ENCODE results near the gene NOCT. TPM values are rescaled to one million over a fixed set of nuclear protein-coding genes. Genes with fewer than 3 reads are reported as not detected.
"Not testable (repeated sequence)": the region's sequence is repeated elsewhere in the genome, so short reads cannot be mapped to it uniquely, and the experiment has no call there.

NOCT gene
- total RNA-seq, 1 experiment from 2014 or later = 17.1 TPM

DNA sequence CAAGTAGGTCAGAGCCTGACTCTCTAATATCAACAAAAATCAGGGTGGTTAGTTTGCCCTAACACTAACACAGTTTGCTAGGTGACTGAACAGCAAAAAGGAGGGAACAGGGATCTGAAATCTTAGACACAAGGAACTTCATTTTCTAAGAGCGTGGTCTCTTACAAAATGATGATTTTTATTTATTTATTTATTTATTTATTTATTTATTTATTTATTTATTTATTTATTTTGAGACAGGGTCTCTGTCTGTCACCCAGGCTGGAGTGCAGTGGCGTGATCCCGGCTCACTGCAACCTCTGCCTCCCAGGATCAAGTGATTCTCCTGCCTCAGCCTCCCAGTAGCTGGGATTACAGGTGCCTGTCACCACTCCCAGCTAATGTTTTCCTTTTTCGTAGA is 11.9 kb upstream of the NOCT start:
- H3K27ac ChIP-seq (ENCODE audit: low read length); BruUV-seq (replicated peaks); H3K4me1 ChIP-seq (ENCODE audit: control insufficient read depth, insufficient read depth, low read length); H3K36me3 ChIP-seq (ENCODE audit: control insufficient read depth, insufficient read depth, low read length); in situ Hi-C loops (cut with HindIII; ENCODE audit: low pct_unique_long_range_greater_than_20kb, low sequenced_read_pairs); CTCF ChIA-PET; H3K27me3 ChIP-seq (ENCODE audit: control insufficient read depth, insufficient read depth, low read length); ATAC-seq; H3K9me3 ChIP-seq (ENCODE audit: control insufficient read depth, insufficient read depth, low read depth, low read length); DNase-seq (ENCODE audit: low read depth, low spot score); intact Hi-C loops (cut with micrococcal nuclease; ENCODE audit: unreplicated experiment); H3K4me3 ChIP-seq (ENCODE audit: low read depth in 2 of 2, low read length in 2 of 2): not testable (repeated sequence)
- POLR2A ChIA-PET = interaction anchor here (0.5 kb wide), 1 partner anchor 12 kb away, joined by 3 read pairs; the partner anchor contains the start of gene NOCT

DNA sequence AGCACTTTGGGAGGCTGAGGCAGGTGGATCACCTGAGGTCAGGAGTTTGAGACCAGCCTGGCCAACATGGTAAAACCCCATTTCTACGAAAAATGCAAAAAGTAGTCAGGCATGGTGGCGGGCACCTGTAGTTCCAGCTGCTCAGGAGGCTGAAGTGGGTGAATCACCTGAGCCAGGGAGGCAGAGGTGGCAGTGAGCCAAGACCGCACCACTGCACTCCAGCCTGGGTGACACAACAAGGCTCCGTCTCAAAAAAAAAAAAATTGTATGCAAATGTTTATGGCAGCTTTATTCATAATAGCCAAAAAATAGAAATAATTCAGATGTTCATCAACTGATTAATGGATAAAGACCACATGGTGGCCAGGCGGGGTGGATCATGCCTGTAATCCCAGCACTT is 9.8 kb upstream of the NOCT start:
- Histone ChIP-seq H3K27ac (ENCODE audit: low read length) (no peak overlapping the region), H3K36me3 (ENCODE audit: control insufficient read depth, insufficient read depth, low read length) (no peaks in the 10 kb centered on the region), H3K4me1 (ENCODE audit: control insufficient read depth, insufficient read depth, low read length) (0 out of 2 replicates have a peak, but pooled peaks cover 3% of the 10 kb centered on the region), H3K4me3 (ENCODE audit: low read depth in 2 of 2, low read length in 2 of 2) (no peak overlapping the region), H3K9me3 (ENCODE audit: control insufficient read depth, insufficient read depth, low read depth, low read length) (no peaks in the 10 kb centered on the region), H3K27me3 (ENCODE audit: control insufficient read depth, insufficient read depth, low read length) (no peaks in the 10 kb centered on the region)
- TF ChIP-seq SIN3A (IDR thresholded peaks at IDR 0.05; ENCODE audit: borderline replicate concordance, insufficient read depth, low read depth, low read length) (no peak), POLR2AphosphoS5 (IDR thresholded peaks at IDR 0.05; ENCODE audit: low read depth, low read length) (no peak), TCF7L2 (IDR thresholded peaks at IDR 0.05; ENCODE audit: low read depth, low read length) (no peak)
- TF ChIP-seq, protein P1, sequence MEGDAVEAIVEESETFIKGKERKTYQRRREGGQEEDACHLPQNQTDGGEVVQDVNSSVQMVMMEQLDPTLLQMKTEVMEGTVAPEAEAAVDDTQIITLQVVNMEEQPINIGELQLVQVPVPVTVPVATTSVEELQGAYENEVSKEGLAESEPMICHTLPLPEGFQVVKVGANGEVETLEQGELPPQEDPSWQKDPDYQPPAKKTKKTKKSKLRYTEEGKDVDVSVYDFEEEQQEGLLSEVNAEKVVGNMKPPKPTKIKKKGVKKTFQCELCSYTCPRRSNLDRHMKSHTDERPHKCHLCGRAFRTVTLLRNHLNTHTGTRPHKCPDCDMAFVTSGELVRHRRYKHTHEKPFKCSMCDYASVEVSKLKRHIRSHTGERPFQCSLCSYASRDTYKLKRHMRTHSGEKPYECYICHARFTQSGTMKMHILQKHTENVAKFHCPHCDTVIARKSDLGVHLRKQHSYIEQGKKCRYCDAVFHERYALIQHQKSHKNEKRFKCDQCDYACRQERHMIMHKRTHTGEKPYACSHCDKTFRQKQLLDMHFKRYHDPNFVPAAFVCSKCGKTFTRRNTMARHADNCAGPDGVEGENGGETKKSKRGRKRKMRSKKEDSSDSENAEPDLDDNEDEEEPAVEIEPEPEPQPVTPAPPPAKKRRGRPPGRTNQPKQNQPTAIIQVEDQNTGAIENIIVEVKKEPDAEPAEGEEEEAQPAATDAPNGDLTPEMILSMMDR (IDR thresholded peaks at IDR 0.05) = no peak
- TF ChIP-seq, protein P2, sequence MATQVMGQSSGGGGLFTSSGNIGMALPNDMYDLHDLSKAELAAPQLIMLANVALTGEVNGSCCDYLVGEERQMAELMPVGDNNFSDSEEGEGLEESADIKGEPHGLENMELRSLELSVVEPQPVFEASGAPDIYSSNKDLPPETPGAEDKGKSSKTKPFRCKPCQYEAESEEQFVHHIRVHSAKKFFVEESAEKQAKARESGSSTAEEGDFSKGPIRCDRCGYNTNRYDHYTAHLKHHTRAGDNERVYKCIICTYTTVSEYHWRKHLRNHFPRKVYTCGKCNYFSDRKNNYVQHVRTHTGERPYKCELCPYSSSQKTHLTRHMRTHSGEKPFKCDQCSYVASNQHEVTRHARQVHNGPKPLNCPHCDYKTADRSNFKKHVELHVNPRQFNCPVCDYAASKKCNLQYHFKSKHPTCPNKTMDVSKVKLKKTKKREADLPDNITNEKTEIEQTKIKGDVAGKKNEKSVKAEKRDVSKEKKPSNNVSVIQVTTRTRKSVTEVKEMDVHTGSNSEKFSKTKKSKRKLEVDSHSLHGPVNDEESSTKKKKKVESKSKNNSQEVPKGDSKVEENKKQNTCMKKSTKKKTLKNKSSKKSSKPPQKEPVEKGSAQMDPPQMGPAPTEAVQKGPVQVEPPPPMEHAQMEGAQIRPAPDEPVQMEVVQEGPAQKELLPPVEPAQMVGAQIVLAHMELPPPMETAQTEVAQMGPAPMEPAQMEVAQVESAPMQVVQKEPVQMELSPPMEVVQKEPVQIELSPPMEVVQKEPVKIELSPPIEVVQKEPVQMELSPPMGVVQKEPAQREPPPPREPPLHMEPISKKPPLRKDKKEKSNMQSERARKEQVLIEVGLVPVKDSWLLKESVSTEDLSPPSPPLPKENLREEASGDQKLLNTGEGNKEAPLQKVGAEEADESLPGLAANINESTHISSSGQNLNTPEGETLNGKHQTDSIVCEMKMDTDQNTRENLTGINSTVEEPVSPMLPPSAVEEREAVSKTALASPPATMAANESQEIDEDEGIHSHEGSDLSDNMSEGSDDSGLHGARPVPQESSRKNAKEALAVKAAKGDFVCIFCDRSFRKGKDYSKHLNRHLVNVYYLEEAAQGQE (IDR thresholded peaks at IDR 0.05; ENCODE audit: insufficient read depth in 1 of 2, low read depth in 2 of 2, low read length in 1 of 2) = no peak
- no peak for DNase-seq (ENCODE audit: low read depth, low spot score)
- ChIA-PET CTCF (no interaction called here), POLR2A (no interaction called here)
- no TSS peak for BruUV-seq (replicated peaks)
- in situ Hi-C loops (cut with HindIII; ENCODE audit: low pct_unique_long_range_greater_than_20kb, low sequenced_read_pairs) (no loop called here), intact Hi-C loops (cut with micrococcal nuclease; ENCODE audit: unreplicated experiment) (no loop called here)
- no peak for ATAC-seq

DNA sequence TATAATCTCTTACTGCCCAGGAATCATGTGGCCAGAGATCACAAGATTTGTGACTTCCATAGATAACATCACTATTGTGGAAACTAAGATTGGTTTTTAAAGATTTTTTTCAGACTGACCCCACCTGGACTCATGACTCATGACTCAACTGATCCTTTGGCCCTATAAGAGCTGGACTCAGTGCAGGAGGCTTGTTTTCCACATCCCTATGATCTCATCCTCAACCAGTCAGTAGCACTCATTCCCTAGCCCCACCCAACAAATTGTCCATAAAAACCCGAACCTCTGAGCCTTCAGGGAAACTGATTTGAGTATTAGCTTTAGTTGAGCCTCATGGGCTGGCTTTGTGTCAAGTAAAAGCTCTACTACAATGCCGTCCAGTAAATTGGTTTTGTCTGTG is 7.9 kb upstream of the NOCT start:
- in situ Hi-C loops (cut with HindIII; ENCODE audit: low pct_unique_long_range_greater_than_20kb, low sequenced_read_pairs) (no loop called here), intact Hi-C loops (cut with micrococcal nuclease; ENCODE audit: unreplicated experiment) (no loop called here)
- Histone ChIP-seq H3K27ac (ENCODE audit: low read length) (no peak overlapping the region), H3K9me3 (ENCODE audit: control insufficient read depth, insufficient read depth, low read depth, low read length) (no peaks in the 10 kb centered on the region), H3K27me3 (ENCODE audit: control insufficient read depth, insufficient read depth, low read length) (no peaks in the 10 kb centered on the region), H3K36me3 (ENCODE audit: control insufficient read depth, insufficient read depth, low read length) (no peaks in the 10 kb centered on the region), H3K4me1 (ENCODE audit: control insufficient read depth, insufficient read depth, low read length) (0 out of 2 replicates have a peak, but pooled peaks cover 3% of the 10 kb centered on the region), H3K4me3 (ENCODE audit: low read depth in 2 of 2, low read length in 2 of 2) (no peak overlapping the region)
- DNase-seq (ENCODE audit: low read depth, low spot score) (no peak), ATAC-seq (no peak)
- ChIA-PET POLR2A (no interaction called here), CTCF (no interaction called here)
- BruUV-seq (replicated peaks) = no TSS peak
- no peak for TF ChIP-seq TCF7L2 (IDR thresholded peaks at IDR 0.05; ENCODE audit: low read depth, low read length)
- no peak for TF ChIP-seq SIN3A (IDR thresholded peaks at IDR 0.05; ENCODE audit: borderline replicate concordance, insufficient read depth, low read depth, low read length)
- TF ChIP-seq, protein P1 (IDR thresholded peaks at IDR 0.05) = no peak
- TF ChIP-seq, protein P2 (IDR thresholded peaks at IDR 0.05; ENCODE audit: insufficient read depth in 1 of 2, low read depth in 2 of 2, low read length in 1 of 2) = no peak
- TF ChIP-seq POLR2AphosphoS5 (IDR thresholded peaks at IDR 0.05; ENCODE audit: low read depth, low read length) = no peak

DNA sequence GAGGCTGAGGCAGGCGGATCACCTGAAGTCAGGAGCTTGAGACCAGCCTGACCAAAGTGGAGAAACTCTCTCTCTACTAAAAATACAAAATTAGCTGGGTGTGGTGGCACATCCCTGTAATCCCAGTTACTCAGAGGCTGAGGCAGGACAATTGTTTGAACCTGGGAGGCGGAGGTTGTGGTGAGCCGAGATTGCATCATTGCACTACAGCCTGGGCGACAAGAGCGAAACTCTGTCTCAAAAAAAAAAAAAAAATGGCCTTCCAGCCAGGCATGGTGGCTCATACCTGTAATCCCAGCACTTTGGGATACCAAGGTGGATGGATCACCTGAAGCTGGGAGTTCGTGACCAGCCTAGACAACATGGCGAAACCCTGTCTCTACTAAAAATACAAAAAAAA is 7.3 kb upstream of the NOCT start:
- CTCF ChIA-PET; ATAC-seq; H3K27me3 ChIP-seq (ENCODE audit: control insufficient read depth, insufficient read depth, low read length); H3K4me1 ChIP-seq (ENCODE audit: control insufficient read depth, insufficient read depth, low read length); H3K36me3 ChIP-seq (ENCODE audit: control insufficient read depth, insufficient read depth, low read length); H3K27ac ChIP-seq (ENCODE audit: low read length); H3K4me3 ChIP-seq (ENCODE audit: low read depth in 2 of 2, low read length in 2 of 2); BruUV-seq (replicated peaks); H3K9me3 ChIP-seq (ENCODE audit: control insufficient read depth, insufficient read depth, low read depth, low read length); POLR2A ChIA-PET; intact Hi-C loops (cut with micrococcal nuclease; ENCODE audit: unreplicated experiment); in situ Hi-C loops (cut with HindIII; ENCODE audit: low pct_unique_long_range_greater_than_20kb, low sequenced_read_pairs); DNase-seq (ENCODE audit: low read depth, low spot score): not testable (repeated sequence)

Data from Panc1 (cell line).